Activated CD4-positive, alpha-beta T cell treated with anti-CD3 and anti-CD28 coated beads, Interleukin-2, amount 50 U/mL, for 16 hours (primary cell): ENCODE results near the gene ZNF414.

Experiments used
- DNase-seq: peaks from one replicate; pipeline ENCODE4 v3.0.0-alpha.2; 2020

ZNF414 gene

DNA sequence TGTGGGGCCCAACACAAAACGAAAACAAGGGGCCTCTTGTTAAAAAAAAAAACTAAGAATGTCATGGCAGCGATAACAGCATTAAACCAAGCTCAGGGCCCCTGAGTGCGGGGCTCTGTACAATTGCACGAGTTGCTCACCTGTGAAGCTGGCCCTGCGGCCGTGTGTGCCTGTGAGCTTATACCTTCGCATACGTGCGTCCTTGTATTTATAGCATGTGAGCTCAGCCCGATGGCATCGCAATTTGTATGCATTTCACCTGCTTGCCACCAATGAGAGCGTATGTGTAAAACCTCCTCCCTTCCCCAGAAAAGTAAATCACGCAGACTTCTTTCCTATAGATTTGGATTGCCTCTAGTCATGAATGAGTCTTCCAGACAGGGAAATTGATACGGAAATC is 52.1 kb downstream of the ZNF414 start:
- DNase-seq, result no peak

DNA sequence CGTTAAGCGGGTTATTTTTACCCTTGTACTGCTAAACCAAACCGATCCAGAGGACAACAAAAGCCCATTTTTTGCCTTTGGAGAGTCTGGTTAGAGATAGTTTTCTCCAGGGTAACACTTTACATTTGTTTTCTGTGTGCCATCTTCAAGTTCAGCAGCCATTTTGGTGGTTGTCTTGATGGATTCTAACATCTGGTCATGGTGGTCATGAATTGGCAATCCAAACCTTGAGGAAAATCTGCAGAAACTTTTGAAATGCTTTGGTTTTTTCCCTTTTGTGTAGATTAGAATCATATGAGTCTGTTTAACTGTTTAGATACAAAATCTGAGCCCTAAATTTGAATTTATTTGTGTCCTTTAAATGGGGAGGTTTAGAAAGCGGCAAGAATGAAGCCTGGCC is 52.6 kb downstream of the ZNF414 start:
- DNase-seq, result no peak

DNA sequence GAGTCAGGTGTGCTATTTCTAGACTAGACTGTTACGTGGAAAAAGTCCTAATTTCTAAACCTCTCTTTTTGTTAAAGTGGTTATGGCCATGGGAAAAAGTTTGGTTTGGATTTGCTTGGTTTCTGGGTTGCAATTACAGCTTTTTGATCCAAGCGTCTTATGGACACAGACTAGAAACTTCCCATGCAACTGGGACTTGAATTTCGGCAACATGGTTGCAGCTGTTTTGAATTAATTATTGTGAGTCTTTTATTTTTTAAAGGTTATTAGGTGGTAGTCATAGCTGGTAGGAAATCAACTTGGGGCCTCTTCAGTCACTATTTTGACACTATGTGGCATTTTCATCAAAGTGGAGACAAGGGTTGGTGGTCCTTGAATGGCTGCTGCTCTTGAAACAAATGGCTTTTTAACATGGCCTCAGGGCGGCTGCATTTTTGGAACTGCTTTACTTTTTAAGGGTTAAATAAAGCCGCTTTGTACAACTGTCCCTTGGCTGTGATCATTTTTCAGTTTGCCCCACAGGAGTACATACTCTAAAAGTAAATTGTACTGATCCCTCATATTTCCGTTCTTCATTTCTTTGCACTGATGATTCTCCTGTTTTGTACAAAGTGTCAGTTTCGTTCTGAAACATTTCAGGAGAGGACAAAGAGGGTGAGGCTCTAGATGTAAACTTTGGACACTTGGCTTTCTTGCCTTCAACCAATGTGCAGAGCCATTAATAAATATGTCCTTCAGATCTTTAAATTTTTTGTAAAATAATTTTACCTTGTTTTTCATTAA is 53.3 kb downstream of the ZNF414 start:
- DNase-seq, result no peak
